Measurements from ENCODE around the gene GPX6. TPM values are rescaled to one million over a fixed set of nuclear protein-coding genes. Genes with fewer than 3 reads are reported as not detected.

Gene GPX6
- total RNA-seq (not detected), polyA plus RNA-seq (not detected)
- long read RNA-seq, donor 1: 0 reads
- long read RNA-seq, donor 2: 0 reads
- long read RNA-seq, donor 3: 0 reads

GRCh38 chr6:28515676-28516075, at the start of gene GPX6:
TSS of gene GPX6 (minus strand) at chr6:28515793. CDS start at chr6:28515743, 50 bp downstream.
- intact Hi-C loops (cut with DNase I): no loop called here
- no peak for TF ChIP-seq CTCF (IDR thresholded peaks at IDR 0.05)
- DNase-seq (no peak), ATAC-seq (no peak)
- 54 to 62% methylated on average over 4 of the region's 4 CpGs for WGBS, 2 donors
- peaks cover 0 to 47% (median 12%) of the 10 kb centered on the region in 7 donors for H3K27me3 ChIP-seq
- no peak within 1 kb of the TSS for H3K4me3 ChIP-seq
- H3K9me3 ChIP-seq: no peaks in the 10 kb centered on the region
- H3K36me3 ChIP-seq: no peaks in the 10 kb centered on the region
- no peak within 1 kb of the TSS for H3K27ac ChIP-seq
- no peaks in the 10 kb centered on the region for H3K4me1 ChIP-seq

- no peak for TF ChIP-seq CTCF (IDR thresholded peaks at IDR 0.05)
- WGBS, 2 donors: 50 to 53% methylated on average over 3 of the region's 3 CpGs
- intact Hi-C loops (cut with DNase I): no loop called here
These were observed 48.0 kb upstream of the GPX6 start for GRCh38 chr6:28563430-28564095.

GRCh38 chr6:28558629-28559028, 43.0 kb upstream of the GPX6 start:
- Histone ChIP-seq H3K4me3 (no peak overlapping the region), H3K9me3 (no peaks in the 10 kb centered on the region), H3K27me3 (peaks cover 0 to 73% (median 19%) of the 10 kb centered on the region in 7 donors), H3K36me3 (no peaks in the 10 kb centered on the region), H3K4me1 (no peaks in the 10 kb centered on the region), H3K27ac (no peak overlapping the region)
- intact Hi-C loops (cut with DNase I): no loop called here
- whole genome bisulfite sequencing, 2 donors: 62 to 64% methylated on average over 3 of the region's 3 CpGs
- DNase-seq (no peak), ATAC-seq (no peak)
- TF ChIP-seq CTCF (IDR thresholded peaks at IDR 0.05): no peak

More at GRCh38 chr6:28563430-28564095, 48.0 kb upstream of the GPX6 start:
- Histone ChIP-seq H3K9me3 (no peaks in the 10 kb centered on the region), H3K27me3 (peaks cover 0 to 73% (median 19%) of the 10 kb centered on the region in 7 donors), H3K4me1 (no peaks in the 10 kb centered on the region), H3K27ac (no peak overlapping the region), H3K4me3 (no peak overlapping the region), H3K36me3 (no peaks in the 10 kb centered on the region)
- DNase-seq (no peak), ATAC-seq (no peak)

- no peak for TF ChIP-seq CTCF (IDR thresholded peaks at IDR 0.05)
- DNase-seq: no peak
- intact Hi-C loops (cut with DNase I): no loop called here
- Histone ChIP-seq H3K36me3 (no peaks in the 10 kb centered on the region), H3K27me3 (peaks cover 0 to 75% (median 36%) of the 10 kb centered on the region in 7 donors), H3K9me3 (no peaks in the 10 kb centered on the region), H3K27ac (no peak overlapping the region), H3K4me3 (no peak overlapping the region), H3K4me1 (no peaks in the 10 kb centered on the region)
- 64 to 80% methylated on average over 2 of the region's 2 CpGs for WGBS, 2 donors
- no peak for ATAC-seq
These were observed 39.5 kb upstream of the GPX6 start for GRCh38 chr6:28555136-28555535.

Measured in heart right ventricle (tissue), 16 donors.